PC-3 (cell line): Measurements from ENCODE around the gene MEGF10.

ENCODE experiments used
- EZH2 ChIP-seq: fragments of 300-600 bp; sonication (generic); IDR thresholded peaks from one replicate; pipeline ENCODE4 v1.6.1; 2017; ENCODE audit warnings: antibody characterized with exemption, mild to moderate bottlenecking, low read length; ENCODE audit not compliant: unreplicated experiment
- TF ChIP-seq, protein P1 (sequence below): fragments of 300-600 bp; sonication (generic); conservative IDR thresholded peaks from 2 replicates; pipeline ENCODE4 v1.5.1; 2017; ENCODE audit warnings: antibody characterized with exemption, low read depth, mild to moderate bottlenecking, low read length

DNA sequence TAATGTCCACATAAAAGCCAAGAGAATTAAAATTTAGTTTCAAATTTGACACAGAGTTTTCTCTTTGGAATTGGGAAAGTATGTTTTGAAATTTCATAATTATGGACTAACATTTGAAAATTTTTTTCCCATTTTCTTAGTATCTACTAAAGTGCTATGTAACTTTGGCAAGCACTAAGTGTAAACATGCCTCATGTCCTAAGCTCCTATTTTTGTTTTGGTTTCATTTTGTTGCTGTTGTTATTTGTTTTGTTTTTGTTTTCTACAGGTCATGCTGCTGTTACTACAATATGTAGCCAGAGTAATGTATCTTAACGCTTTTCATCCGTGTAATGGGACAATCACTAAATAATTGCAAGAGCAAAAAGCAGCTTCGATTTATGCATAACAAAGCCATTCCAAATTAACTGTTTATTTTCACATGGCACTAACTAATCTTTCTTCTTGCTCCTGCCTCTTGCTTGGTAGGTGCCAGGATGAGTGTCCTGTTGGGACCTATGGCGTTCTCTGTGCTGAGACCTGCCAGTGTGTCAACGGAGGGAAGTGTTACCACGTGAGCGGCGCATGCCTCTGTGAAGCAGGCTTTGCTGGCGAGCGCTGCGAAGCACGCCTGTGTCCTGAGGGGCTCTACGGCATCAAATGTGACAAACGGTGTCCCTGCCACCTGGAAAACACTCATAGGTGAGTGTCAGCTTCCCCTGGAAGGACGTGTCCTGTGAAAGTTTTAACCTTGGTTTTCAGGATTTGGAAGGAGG, 119.5 kb downstream of the MEGF10 start:
- TF ChIP-seq, protein P1, sequence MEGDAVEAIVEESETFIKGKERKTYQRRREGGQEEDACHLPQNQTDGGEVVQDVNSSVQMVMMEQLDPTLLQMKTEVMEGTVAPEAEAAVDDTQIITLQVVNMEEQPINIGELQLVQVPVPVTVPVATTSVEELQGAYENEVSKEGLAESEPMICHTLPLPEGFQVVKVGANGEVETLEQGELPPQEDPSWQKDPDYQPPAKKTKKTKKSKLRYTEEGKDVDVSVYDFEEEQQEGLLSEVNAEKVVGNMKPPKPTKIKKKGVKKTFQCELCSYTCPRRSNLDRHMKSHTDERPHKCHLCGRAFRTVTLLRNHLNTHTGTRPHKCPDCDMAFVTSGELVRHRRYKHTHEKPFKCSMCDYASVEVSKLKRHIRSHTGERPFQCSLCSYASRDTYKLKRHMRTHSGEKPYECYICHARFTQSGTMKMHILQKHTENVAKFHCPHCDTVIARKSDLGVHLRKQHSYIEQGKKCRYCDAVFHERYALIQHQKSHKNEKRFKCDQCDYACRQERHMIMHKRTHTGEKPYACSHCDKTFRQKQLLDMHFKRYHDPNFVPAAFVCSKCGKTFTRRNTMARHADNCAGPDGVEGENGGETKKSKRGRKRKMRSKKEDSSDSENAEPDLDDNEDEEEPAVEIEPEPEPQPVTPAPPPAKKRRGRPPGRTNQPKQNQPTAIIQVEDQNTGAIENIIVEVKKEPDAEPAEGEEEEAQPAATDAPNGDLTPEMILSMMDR = no peak
- no peak for TF ChIP-seq EZH2
